Raji (cell line): Measurements from ENCODE around the gene SLC16A7.

Source experiments
- POLR2A ChIP-seq: IDR thresholded peaks from 2 replicates; pipeline ENCODE4 v1.6.1; 2011; ENCODE audit warnings: low read depth, low read length, control low read depth; ENCODE audit not compliant: insufficient read depth

Gene SLC16A7

GRCh38 chr12:59600171-59600570 is 4.3 kb downstream of the SLC16A7 start:
- no peak for TF ChIP-seq POLR2A

DNA sequence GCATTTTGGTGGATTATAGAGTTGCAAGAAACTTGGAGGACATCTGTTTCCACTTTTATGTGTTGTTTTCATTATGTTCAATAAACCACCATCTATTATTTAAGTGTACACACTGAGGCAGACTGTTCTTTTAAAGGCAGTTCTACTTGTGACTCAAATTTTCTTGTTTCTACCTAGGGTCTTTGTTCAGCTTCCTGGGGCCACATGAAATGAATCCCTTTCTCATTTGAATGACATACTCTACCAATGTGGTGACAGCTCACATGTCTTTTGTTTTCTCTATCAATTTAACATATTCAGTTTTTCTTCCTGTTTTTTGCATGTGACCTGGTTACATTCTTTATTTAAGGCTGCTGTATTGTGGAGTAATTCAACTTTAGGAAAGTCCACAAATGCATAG is 7.9 kb downstream of the SLC16A7 start:
- TF ChIP-seq POLR2A = no peak

GRCh38 chr12:59615392-59616165 is 19.8 kb downstream of the SLC16A7 start:
- TF ChIP-seq POLR2A = no peak

DNA sequence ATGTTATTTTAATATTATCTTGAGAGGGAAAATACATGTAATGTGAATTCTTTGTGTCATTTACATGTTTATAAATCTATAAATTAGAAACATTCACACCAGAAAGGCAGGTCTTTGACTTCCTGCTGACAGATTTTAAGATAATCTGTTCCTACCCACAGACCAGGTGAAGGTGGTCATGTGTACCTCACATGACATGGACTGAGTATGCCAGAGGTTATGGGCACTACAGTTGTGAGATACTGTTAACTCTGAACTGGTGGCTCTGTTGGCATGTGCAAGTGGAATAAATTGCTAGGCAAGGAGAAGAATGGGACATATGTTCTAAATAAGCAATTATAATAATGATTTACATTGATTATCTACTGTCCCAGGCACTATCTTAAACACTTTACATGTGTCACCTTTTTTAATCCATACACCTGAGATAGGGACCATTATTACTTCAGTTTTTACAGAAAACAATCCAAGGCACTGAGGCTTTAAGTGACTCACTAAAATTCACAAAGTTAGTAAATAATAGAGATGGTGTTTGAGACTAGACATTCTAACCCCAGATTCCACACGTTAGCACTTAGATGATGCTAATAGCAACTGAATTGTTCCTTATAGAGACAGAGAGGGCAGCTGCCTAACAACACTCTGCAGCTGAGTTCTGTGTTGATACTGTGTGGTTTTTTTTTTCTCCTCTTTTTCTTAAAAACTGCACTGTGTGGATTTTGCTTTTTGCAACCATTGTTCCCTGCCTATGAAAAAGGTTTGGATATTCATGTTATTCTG is 23.8 kb downstream of the SLC16A7 start:
- no peak for TF ChIP-seq POLR2A

DNA sequence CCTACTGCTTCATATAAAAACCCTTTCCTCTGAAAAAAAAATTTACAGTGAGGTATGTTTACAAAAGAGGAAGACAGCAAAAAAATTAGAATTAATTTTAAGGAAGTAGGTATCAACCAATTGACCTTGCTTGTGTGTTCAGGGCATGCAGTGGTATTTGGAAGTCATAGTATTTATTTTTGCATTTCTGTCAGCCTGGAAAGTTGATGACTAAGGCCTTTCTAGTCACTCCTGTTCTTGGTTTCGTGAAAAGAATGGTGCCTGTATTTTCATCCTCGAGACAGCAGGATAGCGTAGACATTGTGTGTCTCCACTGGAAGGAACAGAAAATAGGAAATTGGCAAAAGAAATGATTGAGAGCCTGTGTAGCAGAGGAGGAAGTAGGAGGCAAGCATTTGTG is 24.5 kb downstream of the SLC16A7 start:
- TF ChIP-seq POLR2A = no peak

DNA sequence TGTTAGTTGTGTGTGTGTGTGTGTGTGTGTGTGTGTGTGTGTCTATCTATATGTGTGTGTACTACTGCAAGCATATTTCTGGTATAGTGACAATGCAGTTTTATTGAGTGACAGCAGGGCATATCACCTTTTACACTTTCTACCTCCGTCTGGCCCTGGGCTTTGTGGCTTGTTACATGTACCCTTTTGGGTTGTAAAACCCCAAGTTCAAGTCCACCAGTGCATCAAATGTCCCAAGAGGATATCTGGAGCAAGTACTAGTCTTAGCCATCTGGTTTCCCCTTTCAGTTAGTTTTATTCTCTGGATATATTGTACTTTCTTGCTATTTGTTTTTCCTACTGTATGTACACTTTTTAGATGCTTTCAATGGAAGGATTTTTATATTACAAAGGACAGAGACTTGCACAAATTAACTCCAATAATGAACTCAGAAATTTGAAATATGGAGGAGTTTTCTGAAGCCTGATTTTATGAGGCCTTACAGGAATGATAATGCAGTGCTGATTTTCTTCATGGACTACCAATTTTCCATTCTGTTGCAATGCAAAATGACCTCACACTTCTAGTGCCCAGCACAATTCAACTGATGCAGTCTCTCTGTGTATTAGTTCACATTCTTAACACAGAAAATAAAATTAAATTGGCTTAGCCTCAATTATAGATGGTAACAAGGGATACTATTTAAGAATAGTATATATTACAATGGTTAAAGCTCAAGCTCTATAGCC is 29.1 kb downstream of the SLC16A7 start:
- no peak for TF ChIP-seq POLR2A

DNA sequence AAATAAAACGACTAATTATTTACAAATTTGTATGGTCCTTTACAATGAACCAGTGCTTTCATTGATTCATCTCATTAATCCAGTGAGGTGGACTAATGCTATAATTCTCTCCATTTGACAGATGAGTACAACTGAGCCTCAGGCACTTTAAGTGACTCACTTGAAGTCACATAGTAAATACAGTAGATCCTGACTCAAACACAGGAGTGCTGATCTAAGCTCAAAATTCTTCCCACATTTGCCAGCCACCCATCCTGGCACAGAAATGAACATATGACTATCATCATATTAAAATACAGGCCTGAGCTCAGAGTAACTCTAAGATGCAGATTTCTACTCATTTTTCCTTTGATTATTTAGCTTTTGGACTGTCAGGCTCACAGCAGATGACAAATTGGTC is 30.6 kb downstream of the SLC16A7 start:
- no peak for TF ChIP-seq POLR2A

- TF ChIP-seq POLR2A = no peak
Measured at GRCh38 chr12:59627582-59627981, 31.8 kb downstream of the SLC16A7 start.

DNA sequence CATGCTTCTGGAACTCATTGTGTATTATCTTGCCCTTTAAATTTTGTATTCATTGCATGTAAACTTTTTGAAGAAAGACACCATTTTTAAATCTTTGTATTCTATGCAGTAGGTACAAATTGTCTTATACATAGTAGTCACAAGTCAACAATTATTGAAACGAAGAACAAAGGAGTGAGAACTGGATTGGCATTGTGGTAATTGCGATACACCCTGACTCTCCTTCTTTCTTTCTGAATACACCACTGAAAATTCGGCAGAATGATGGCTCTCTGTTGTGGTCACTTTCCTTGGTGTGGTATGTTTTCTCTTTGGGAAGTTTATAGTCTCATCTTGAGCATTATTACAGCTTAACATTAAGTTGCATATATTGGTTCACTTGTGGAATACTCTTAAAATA is 34.1 kb downstream of the SLC16A7 start:
- TF ChIP-seq POLR2A = no peak

- no peak for TF ChIP-seq POLR2A
Measured at GRCh38 chr12:59632408-59632807, 36.6 kb downstream of the SLC16A7 start.

DNA sequence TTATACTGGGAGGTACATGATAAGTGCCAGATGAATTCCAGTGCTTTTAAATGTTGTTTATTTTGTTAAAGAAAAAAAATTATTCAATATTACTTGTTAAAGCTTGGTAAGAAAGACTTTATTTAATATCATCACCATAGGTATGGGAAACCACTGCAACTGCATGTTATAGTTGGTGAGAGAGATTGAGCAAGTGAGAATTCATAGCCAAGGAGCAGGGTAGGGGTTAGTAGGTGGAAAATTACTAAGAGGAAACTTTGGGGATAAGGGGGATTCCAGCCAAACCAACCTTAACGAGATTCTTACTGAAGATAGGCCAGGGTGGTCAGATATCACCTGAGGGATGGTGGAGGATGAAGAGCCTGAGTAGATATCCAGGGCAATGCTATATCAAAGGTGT is 38.4 kb downstream of the SLC16A7 start:
- TF ChIP-seq POLR2A = no peak

DNA sequence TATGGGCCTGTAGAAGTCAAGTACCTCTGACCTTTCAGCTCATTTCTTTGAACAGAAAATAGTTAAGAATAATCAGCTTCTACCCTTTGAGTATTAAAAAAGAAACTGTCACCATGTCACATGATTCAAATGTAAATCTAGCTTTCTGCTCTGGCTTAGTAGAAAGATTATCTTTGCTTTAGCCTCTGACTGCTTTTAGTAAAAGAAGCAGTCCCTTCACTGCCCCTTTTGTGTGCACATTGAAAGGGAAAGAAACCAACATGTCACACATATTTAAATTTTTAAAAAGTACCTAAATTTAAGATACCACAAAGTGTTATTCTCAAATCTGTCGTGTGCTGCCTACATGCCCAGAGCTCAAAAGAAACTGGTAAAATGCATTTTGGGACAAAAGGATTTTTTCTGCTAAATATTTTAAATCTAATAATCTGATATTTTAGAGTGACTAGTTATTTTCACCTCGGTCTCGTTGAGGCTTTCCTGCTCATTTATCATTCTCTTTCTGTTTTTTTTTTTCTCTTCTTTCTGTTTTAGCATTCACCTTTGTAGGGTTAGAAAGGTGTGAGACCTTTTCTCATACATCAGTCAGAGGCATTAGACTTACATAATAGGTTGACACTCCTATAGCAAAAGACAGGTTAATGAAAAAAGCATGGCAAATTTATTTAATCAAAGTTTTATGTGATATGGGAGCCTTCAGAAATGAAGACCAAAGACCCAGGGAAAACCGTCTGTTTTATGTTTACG is 41.3 kb downstream of the SLC16A7 start:
- no peak for TF ChIP-seq POLR2A

DNA sequence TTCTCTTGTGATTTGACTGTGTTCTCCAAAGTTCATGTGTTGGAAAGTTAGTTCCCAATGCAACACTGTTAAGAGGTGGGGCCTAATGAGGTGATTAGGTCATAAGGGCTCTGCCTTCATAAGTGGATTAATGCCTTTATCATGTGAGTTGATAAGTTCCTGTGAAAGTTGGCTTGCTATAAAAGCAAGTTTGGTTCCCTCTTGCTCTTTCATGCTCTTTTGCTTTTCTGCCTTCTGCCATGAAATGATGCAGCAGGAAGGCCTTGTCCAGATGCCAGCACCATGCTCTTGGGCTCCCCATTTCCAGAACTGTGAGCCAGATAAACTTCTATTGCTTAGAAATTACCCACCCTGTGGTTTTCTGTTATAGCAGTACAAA is 41.9 kb downstream of the SLC16A7 start:
- TF ChIP-seq POLR2A = no peak

- no peak for TF ChIP-seq POLR2A
Measured at GRCh38 chr12:59643550-59643949, 47.7 kb downstream of the SLC16A7 start.

GRCh38 chr12:59645242-59645641 is 49.4 kb downstream of the SLC16A7 start:
- no peak for TF ChIP-seq POLR2A
